ENCODE measurements around the gene FAM78B.

Gene FAM78B

GRCh38 chr1:166164646-166164994 lies 2.2 kb downstream of the FAM78B start:
- DNase-seq: no peak

GRCh38 chr1:166159656-166160055 lies 7.1 kb downstream of the FAM78B start:
- DNase-seq: no peak

- no peak for DNase-seq
Observed at GRCh38 chr1:166156674-166157073, 10.1 kb downstream of the FAM78B start.

- DNase-seq: no peak
Observed at GRCh38 chr1:166155108-166155507, 11.7 kb downstream of the FAM78B start.

GRCh38 chr1:166153525-166154314 lies 13.1 kb downstream of the FAM78B start:
- no peak for DNase-seq

GRCh38 chr1:166152978-166153377 lies 13.8 kb downstream of the FAM78B start:
- no peak for DNase-seq

- DNase-seq: no peak
Observed at GRCh38 chr1:166151804-166152203, 15.0 kb downstream of the FAM78B start.

- DNase-seq: no peak
Observed at GRCh38 chr1:166145499-166145898, 21.3 kb downstream of the FAM78B start.

GRCh38 chr1:166141969-166142368 lies 24.8 kb downstream of the FAM78B start:
- DNase-seq: no peak

GRCh38 chr1:166140251-166140650 lies 26.6 kb downstream of the FAM78B start:
- no peak for DNase-seq

- no peak for DNase-seq
Observed at GRCh38 chr1:166139735-166140134, 27.1 kb downstream of the FAM78B start.

- no peak for DNase-seq
Observed at GRCh38 chr1:166136699-166137401, 30.0 kb downstream of the FAM78B start.

GRCh38 chr1:166136222-166136621 lies 30.6 kb downstream of the FAM78B start:
- no peak for DNase-seq

GRCh38 chr1:166133857-166134256 lies 32.9 kb downstream of the FAM78B start:
- no peak for DNase-seq

GRCh38 chr1:166133276-166133841 lies 33.4 kb downstream of the FAM78B start:
- peak; percentile 10 to 20 (median 16) for DNase-seq

GRCh38 chr1:166132496-166132895 lies 34.3 kb downstream of the FAM78B start:
- DNase-seq: no peak

GRCh38 chr1:166129006-166129405 lies 37.8 kb downstream of the FAM78B start:
- no peak for DNase-seq

GRCh38 chr1:166128195-166128594 lies 38.6 kb downstream of the FAM78B start:
- no peak for DNase-seq

- peak in 1 of 4 experiments; percentile 15 for DNase-seq
Observed at GRCh38 chr1:166127003-166127402, 39.8 kb downstream of the FAM78B start.

GRCh38 chr1:166122873-166123466 lies 43.8 kb downstream of the FAM78B start:
- DNase-seq: no peak

- no peak for DNase-seq
Observed at GRCh38 chr1:166121010-166121409, 45.8 kb downstream of the FAM78B start.

GRCh38 chr1:166120281-166120680 lies 46.5 kb downstream of the FAM78B start:
- no peak for DNase-seq

GRCh38 chr1:166119471-166119965 lies 47.3 kb downstream of the FAM78B start:
- DNase-seq: no peak

All from suppressor macrophage (primary cell).